Measurements from ENCODE around the gene MYH7B.

The MYH7B gene

DNA sequence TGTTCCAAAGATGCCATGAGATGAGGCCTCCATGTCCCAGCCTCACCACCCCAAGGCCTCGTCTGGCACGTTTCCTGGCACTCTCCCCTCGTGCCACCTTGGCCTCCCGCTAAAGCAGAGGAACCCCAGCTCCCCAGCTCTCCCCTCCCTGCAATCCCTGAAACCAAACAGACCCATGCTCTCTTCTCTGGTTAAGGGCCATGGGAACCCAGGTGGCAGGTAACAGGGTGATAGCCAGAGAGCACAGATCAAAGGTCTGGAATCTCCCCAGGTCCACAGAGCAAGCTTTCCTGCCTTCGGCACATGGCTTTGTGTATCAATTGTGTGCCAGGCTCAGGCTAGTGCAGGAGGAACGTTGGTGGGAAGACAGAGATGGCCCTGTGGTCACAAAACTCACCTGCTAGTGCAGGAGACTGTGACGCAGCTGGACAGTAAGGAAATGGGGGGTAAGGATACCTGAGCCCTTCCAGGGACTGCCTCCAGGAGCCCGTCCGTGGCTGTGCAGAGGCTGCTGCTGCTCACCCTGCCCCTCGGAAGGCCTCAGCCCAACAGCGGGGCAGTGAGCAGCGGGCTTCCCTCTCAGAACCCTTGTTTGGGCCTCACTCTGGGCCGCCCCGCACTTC, 39.0 kb downstream of the MYH7B start:
- POLR2A ChIA-PET: no interaction called here
- CTCF ChIA-PET: no interaction called here
- no peak for TF ChIP-seq ARNT (IDR thresholded peaks at IDR 0.05)
- TF ChIP-seq TARDBP (IDR thresholded peaks at IDR 0.05): no peak
- TF ChIP-seq NFRKB (IDR thresholded peaks at IDR 0.05): no peak
- no peak for DNase-seq (ENCODE audit: extremely low spot score)

DNA sequence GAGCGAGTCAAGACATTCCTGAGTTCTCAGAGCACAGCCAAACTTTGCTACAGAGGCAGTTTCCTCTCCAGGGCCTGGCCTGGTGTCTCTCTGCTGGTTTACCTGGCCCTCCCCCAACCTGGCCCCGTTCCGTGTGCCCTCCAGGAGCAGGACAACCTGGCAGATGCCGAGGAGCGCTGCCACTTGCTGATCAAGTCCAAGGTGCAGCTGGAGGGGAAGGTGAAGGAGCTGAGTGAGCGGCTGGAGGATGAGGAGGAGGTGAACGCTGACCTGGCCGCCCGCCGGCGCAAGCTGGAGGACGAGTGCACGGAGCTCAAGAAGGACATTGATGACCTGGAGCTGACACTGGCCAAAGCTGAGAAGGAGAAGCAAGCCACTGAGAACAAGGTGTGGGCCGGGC, 39.5 kb downstream of the MYH7B start:
- ChIA-PET CTCF (no interaction called here), POLR2A (no interaction called here)
- DNase-seq (ENCODE audit: extremely low spot score): no peak
- TF ChIP-seq ELF4 (IDR thresholded peaks at IDR 0.05): no peak
- no peak for TF ChIP-seq ARNT (IDR thresholded peaks at IDR 0.05)
- no peak for TF ChIP-seq SUZ12 (IDR thresholded peaks at IDR 0.05)
- TF ChIP-seq, protein P1, sequence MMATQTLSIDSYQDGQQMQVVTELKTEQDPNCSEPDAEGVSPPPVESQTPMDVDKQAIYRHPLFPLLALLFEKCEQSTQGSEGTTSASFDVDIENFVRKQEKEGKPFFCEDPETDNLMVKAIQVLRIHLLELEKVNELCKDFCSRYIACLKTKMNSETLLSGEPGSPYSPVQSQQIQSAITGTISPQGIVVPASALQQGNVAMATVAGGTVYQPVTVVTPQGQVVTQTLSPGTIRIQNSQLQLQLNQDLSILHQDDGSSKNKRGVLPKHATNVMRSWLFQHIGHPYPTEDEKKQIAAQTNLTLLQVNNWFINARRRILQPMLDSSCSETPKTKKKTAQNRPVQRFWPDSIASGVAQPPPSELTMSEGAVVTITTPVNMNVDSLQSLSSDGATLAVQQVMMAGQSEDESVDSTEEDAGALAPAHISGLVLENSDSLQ (IDR thresholded peaks at IDR 0.05): no peak
- no peak for TF ChIP-seq ZNF384 (IDR thresholded peaks at IDR 0.05)
- no peak for TF ChIP-seq FOXA1 (IDR thresholded peaks at IDR 0.05)
- TF ChIP-seq NFRKB (IDR thresholded peaks at IDR 0.05): no peak
- TF ChIP-seq HDGF (IDR thresholded peaks at IDR 0.05; ENCODE audit: borderline replicate concordance): no peak
- TF ChIP-seq TARDBP (IDR thresholded peaks at IDR 0.05): no peak
- no peak for TF ChIP-seq L3MBTL2 (conservative IDR thresholded peaks at IDR 0.05)
- TF ChIP-seq CTBP1 (IDR thresholded peaks at IDR 0.05; ENCODE audit: borderline replicate concordance): no peak
- no peak for TF ChIP-seq LEF1 (IDR thresholded peaks at IDR 0.05; ENCODE audit: borderline replicate concordance)
- no peak for TF ChIP-seq FOXK2 (IDR thresholded peaks at IDR 0.05)
- TF ChIP-seq BHLHE40 (IDR thresholded peaks at IDR 0.05; ENCODE audit: borderline replicate concordance): no peak
- no peak for TF ChIP-seq FOXM1 (IDR thresholded peaks at IDR 0.05; ENCODE audit: borderline replicate concordance)
- TF ChIP-seq SP1 (IDR thresholded peaks at IDR 0.05): no peak

DNA sequence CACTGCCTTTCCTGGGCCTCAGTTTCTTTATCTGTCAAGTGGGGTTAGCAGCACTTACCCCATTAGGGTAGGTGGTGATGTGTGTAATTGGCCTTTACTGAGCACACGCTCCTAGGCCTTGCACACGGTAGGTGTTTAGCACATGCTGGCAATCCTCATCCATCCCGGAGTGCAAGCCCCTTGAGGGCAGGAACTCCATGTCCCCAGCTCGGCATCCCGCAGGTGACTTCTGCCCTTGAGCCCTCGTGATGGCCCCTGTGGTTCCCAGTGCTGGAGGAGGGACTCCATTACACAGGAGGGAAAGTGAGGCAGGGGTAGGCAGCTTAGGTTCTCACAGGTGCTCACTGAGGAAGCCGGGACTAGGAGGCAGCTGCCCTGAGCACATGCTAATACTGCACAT, 40.0 kb downstream of the MYH7B start:
- ChIA-PET POLR2A (no interaction called here), CTCF (no interaction called here)
- no peak for DNase-seq (ENCODE audit: extremely low spot score)
- TF ChIP-seq FOXM1 (IDR thresholded peaks at IDR 0.05; ENCODE audit: borderline replicate concordance) (no peak), TARDBP (IDR thresholded peaks at IDR 0.05) (no peak), BHLHE40 (IDR thresholded peaks at IDR 0.05; ENCODE audit: borderline replicate concordance) (no peak), ARNT (IDR thresholded peaks at IDR 0.05) (no peak), CTBP1 (IDR thresholded peaks at IDR 0.05; ENCODE audit: borderline replicate concordance) (no peak), ZNF384 (IDR thresholded peaks at IDR 0.05) (no peak), SUZ12 (IDR thresholded peaks at IDR 0.05) (no peak), LEF1 (IDR thresholded peaks at IDR 0.05; ENCODE audit: borderline replicate concordance) (no peak), ELF4 (IDR thresholded peaks at IDR 0.05) (no peak), HDGF (IDR thresholded peaks at IDR 0.05; ENCODE audit: borderline replicate concordance) (no peak), FOXK2 (IDR thresholded peaks at IDR 0.05) (no peak), SP1 (IDR thresholded peaks at IDR 0.05) (no peak), L3MBTL2 (conservative IDR thresholded peaks at IDR 0.05) (no peak), NFRKB (IDR thresholded peaks at IDR 0.05) (no peak), FOXA1 (IDR thresholded peaks at IDR 0.05) (no peak)
- TF ChIP-seq, protein P1 (IDR thresholded peaks at IDR 0.05): no peak

DNA sequence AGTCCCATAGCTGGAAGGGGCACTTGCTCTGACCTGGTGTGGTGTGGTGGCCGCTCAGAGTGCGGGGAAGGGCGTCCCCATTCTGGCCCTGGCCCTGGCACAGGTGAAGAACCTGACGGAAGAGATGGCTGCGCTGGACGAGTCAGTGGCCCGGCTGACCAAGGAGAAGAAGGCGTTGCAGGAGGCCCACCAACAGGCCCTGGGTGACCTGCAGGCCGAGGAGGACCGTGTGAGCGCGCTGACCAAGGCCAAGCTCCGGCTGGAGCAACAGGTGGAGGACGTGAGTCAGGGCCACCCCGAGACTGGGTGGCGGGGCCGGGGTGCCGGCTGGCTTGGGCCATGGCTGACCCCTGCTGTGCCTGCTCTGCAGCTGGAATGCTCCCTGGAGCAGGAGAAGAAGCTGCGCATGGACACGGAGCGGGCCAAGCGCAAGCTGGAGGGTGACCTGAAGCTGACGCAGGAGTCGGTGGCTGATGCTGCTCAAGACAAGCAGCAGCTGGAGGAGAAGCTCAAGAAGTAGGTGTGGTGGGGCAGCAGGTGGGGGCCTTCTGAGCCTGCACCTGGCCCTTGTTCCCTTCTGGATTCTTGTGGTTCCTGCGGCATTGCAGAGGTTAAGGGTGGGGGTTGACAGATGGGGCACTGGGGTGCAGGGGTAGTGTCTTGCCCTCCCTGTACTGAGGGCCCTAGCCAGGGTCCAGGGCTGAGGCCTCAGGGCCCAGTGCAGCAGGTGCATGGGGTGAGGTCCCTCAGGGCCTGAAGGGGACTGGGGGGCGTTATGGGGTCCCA, 40.8 kb downstream of the MYH7B start:
- TF ChIP-seq FOXM1 (IDR thresholded peaks at IDR 0.05; ENCODE audit: borderline replicate concordance) (no peak), SP1 (IDR thresholded peaks at IDR 0.05) (no peak), TARDBP (IDR thresholded peaks at IDR 0.05) (no peak), LEF1 (IDR thresholded peaks at IDR 0.05; ENCODE audit: borderline replicate concordance) (no peak), SUZ12 (IDR thresholded peaks at IDR 0.05) (no peak), HDGF (IDR thresholded peaks at IDR 0.05; ENCODE audit: borderline replicate concordance) (no peak), BHLHE40 (IDR thresholded peaks at IDR 0.05; ENCODE audit: borderline replicate concordance) (no peak), ARNT (IDR thresholded peaks at IDR 0.05) (no peak), ZNF384 (IDR thresholded peaks at IDR 0.05) (no peak), CTBP1 (IDR thresholded peaks at IDR 0.05; ENCODE audit: borderline replicate concordance) (no peak), FOXA1 (IDR thresholded peaks at IDR 0.05) (no peak), FOXK2 (IDR thresholded peaks at IDR 0.05) (no peak), L3MBTL2 (conservative IDR thresholded peaks at IDR 0.05) (no peak), ELF4 (IDR thresholded peaks at IDR 0.05) (no peak), NFRKB (IDR thresholded peaks at IDR 0.05) (no peak)
- TF ChIP-seq, protein P1 (IDR thresholded peaks at IDR 0.05): no peak
- no peak for DNase-seq (ENCODE audit: extremely low spot score)
- POLR2A ChIA-PET: no interaction called here
- CTCF ChIA-PET: no interaction called here

DNA sequence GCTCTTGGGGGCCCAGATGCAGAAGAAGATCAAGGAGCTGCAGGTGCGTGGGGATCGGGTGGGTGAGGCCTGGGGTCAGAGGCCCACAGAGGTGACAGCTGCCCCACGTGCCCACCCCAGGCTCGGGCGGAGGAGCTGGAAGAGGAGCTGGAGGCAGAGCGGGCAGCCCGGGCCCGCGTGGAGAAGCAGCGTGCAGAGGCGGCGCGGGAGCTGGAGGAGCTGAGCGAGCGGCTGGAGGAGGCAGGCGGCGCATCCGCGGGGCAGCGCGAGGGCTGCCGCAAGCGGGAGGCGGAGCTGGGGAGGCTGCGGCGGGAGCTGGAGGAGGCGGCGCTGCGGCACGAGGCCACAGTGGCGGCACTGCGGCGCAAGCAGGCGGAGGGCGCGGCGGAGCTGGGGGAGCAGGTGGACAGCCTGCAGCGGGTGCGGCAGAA, 41.5 kb downstream of the MYH7B start:
- ChIA-PET CTCF (no interaction called here), POLR2A (no interaction called here)
- no peak for TF ChIP-seq FOXK2 (IDR thresholded peaks at IDR 0.05)
- TF ChIP-seq HDGF (IDR thresholded peaks at IDR 0.05; ENCODE audit: borderline replicate concordance): no peak
- TF ChIP-seq L3MBTL2 (conservative IDR thresholded peaks at IDR 0.05): no peak
- TF ChIP-seq ELF4 (IDR thresholded peaks at IDR 0.05): no peak
- no peak for TF ChIP-seq ARNT (IDR thresholded peaks at IDR 0.05)
- TF ChIP-seq LEF1 (IDR thresholded peaks at IDR 0.05; ENCODE audit: borderline replicate concordance): no peak
- TF ChIP-seq FOXM1 (IDR thresholded peaks at IDR 0.05; ENCODE audit: borderline replicate concordance): no peak
- no peak for DNase-seq (ENCODE audit: extremely low spot score)

DNA sequence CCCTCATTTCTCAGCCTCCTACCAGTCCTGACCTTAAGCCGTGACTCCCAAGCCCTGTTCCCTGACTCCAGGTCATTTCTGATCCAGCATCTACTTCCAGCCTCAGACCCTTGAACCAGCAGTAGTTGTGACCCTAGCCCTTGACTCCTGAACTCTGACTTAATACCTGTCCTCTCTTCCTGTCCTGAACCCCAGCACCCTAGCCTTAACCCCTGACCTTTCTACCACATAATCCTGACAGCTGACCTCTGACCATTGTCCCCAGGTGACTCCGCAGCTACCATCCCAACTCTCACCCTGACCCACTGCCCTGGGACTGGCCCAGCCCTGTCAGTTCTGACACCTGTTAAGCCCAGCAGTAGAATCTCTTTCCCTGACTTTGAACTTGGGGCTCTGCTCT, 42.1 kb downstream of the MYH7B start:
- ChIA-PET POLR2A (no interaction called here), CTCF (no interaction called here)

More for the DNA sequence above, 42.1 kb downstream of the MYH7B start:
- TF ChIP-seq FOXA1 (IDR thresholded peaks at IDR 0.05): no peak
- no peak for TF ChIP-seq BHLHE40 (IDR thresholded peaks at IDR 0.05; ENCODE audit: borderline replicate concordance)
- no peak for TF ChIP-seq FOXM1 (IDR thresholded peaks at IDR 0.05; ENCODE audit: borderline replicate concordance)
- no peak for TF ChIP-seq ARNT (IDR thresholded peaks at IDR 0.05)
- TF ChIP-seq, protein P1 (IDR thresholded peaks at IDR 0.05): no peak
- no peak for TF ChIP-seq ELF4 (IDR thresholded peaks at IDR 0.05)
- no peak for TF ChIP-seq ZNF384 (IDR thresholded peaks at IDR 0.05)
- TF ChIP-seq CTBP1 (IDR thresholded peaks at IDR 0.05; ENCODE audit: borderline replicate concordance): no peak
- no peak for TF ChIP-seq NFRKB (IDR thresholded peaks at IDR 0.05)
- no peak for TF ChIP-seq HDGF (IDR thresholded peaks at IDR 0.05; ENCODE audit: borderline replicate concordance)
- TF ChIP-seq L3MBTL2 (conservative IDR thresholded peaks at IDR 0.05): no peak
- TF ChIP-seq LEF1 (IDR thresholded peaks at IDR 0.05; ENCODE audit: borderline replicate concordance): no peak
- TF ChIP-seq SUZ12 (IDR thresholded peaks at IDR 0.05): no peak
- TF ChIP-seq FOXK2 (IDR thresholded peaks at IDR 0.05): no peak
- no peak for TF ChIP-seq SP1 (IDR thresholded peaks at IDR 0.05)
- no peak for TF ChIP-seq TARDBP (IDR thresholded peaks at IDR 0.05)
- no peak for DNase-seq (ENCODE audit: extremely low spot score)
